ENCODE measurements around the gene EMC8.
A peak's percentile ranks its signal among the peaks of the same experiment; 100 is the strongest.

EMC8 gene

DNA sequence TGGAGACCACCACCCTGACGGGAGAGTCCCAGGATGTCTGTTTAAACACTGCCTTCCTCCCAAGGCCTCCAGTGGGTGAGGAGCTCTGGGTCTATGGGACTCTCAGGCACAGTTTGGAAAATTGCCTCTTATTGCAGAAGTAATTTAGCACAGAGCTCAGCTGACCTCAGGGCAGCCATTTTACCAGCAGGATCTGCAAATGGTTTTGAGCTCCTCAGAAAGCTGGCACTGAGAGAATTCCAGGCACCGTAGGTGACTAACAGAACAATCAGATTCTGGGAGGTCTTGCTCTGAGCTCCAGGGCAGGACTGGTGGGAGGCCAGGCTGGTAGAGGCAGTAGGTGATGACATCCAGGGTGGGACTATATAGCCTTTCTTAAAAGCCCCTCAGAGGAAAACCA, 31.1 kb downstream of the EMC8 start:
- Histone ChIP-seq H3K27ac (ENCODE audit: insufficient read depth in 1 of 2, low read depth in 1 of 2, low read length in 2 of 2, poor library complexity in 1 of 2, severe bottlenecking in 2 of 2) (no peak overlapping the region), H3K27me3 (replicated peaks in 2 of 5; ENCODE audit: control insufficient read depth in 4 of 5, insufficient read depth in 5 of 5, low read length in 4 of 5) (peaks cover 0 to 1% (median 0%) of the 10 kb centered on the region in 5 experiments), H3K4me1 (ENCODE audit: control extremely low read depth in 1 of 4, control insufficient read depth in 4 of 4, insufficient read depth in 4 of 4, low read length in 3 of 4) (peaks cover 0 to 8% (median 0%) of the 10 kb centered on the region in 4 experiments), H3K4me3 (ENCODE audit: control insufficient read depth in 1 of 7, extremely low read depth in 1 of 7, insufficient read depth in 4 of 7, low read depth in 2 of 7, low read length in 6 of 7) (no peak overlapping the region), H3K9me3 (ENCODE audit: control extremely low read depth in 1 of 5, control insufficient read depth in 4 of 5, insufficient read depth in 2 of 5, low read depth in 1 of 5, low read length in 4 of 5) (no peaks in the 10 kb centered on the region), H3K36me3 (ENCODE audit: control insufficient read depth in 4 of 4, insufficient read depth in 4 of 4, low read length in 3 of 4) (peaks cover 0 to 3% (median 0%) of the 10 kb centered on the region in 4 experiments)
- WGBS (ENCODE audit: insufficient coverage) = 100% methylated on average over 1 of the region's 2 CpGs
- CTCF ChIA-PET = interaction anchor here (1.4 kb wide), 1 partner anchor 8 kb away, joined by 7 read pairs; no protein-coding TSS in a partner anchor
- DNase-seq = no peak
- POLR2A ChIA-PET = no interaction called here

DNA sequence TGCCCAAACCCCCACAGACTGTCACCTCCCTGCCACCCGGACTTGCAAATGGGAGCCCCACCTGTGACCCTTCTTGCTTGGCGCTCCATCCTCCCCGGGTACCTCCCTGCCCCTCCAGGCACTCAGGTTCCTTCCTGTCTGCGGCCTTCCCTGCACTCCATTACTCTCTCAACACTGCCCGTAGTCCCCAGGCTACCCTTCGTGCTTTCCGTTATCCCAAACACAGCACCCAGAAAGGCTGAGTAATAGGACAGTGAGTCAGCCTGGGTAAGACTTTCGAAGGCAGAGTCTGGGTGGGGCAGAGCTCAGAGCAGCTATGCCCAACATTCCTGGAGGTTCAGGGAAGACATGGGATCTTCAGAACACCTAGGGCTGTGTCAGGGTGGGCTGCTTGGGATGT, 31.8 kb downstream of the EMC8 start:
- H3K4me3 ChIP-seq (ENCODE audit: control insufficient read depth in 1 of 7, extremely low read depth in 1 of 7, insufficient read depth in 4 of 7, low read depth in 2 of 7, low read length in 6 of 7) = no peak overlapping the region
- ChIA-PET CTCF (interaction anchor here (1.4 kb wide), 1 partner anchor 8 kb away, joined by 7 read pairs; no protein-coding TSS in a partner anchor), POLR2A (no interaction called here)
- no peak for DNase-seq
- WGBS (ENCODE audit: insufficient coverage) = 95% methylated on average over 7 of the region's 8 CpGs
- peaks cover 0 to 3% (median 0%) of the 10 kb centered on the region in 4 experiments for H3K36me3 ChIP-seq (ENCODE audit: control insufficient read depth in 4 of 4, insufficient read depth in 4 of 4, low read length in 3 of 4)
- H3K27me3 ChIP-seq (replicated peaks in 2 of 5; ENCODE audit: control insufficient read depth in 4 of 5, insufficient read depth in 5 of 5, low read length in 4 of 5) = peaks cover 0 to 1% (median 0%) of the 10 kb centered on the region in 5 experiments
- H3K4me1 ChIP-seq (ENCODE audit: control extremely low read depth in 1 of 4, control insufficient read depth in 4 of 4, insufficient read depth in 4 of 4, low read length in 3 of 4) = peaks cover 0 to 12% (median 0%) of the 10 kb centered on the region in 4 experiments
- H3K9me3 ChIP-seq (ENCODE audit: control extremely low read depth in 1 of 5, control insufficient read depth in 4 of 5, insufficient read depth in 2 of 5, low read depth in 1 of 5, low read length in 4 of 5) = no peaks in the 10 kb centered on the region
- no peak overlapping the region for H3K27ac ChIP-seq (ENCODE audit: insufficient read depth in 1 of 2, low read depth in 1 of 2, low read length in 2 of 2, poor library complexity in 1 of 2, severe bottlenecking in 2 of 2)

DNA sequence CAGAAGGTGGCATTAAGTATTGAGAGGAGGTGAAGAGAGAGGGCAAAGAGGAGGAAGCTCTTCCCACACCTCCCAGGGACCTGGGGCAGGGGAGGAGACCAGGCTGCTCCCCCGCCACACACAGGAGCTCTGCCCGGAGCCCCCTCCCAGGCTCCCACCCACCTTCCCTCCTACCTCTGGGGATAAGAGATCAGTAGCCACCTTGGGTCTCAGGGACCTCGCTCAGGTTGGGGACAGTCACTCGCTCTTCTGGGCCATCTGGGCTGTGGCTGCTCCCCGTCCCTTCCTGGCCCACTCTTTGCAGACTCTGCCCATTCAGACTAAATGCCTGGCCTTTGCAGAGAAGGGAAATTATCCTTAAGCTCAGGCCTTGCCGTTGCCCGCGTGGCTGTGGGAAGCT, 33.6 kb downstream of the EMC8 start:
- DNase-seq = no peak
- WGBS (ENCODE audit: insufficient coverage) = 81% methylated on average over 6 of the region's 8 CpGs
- Histone ChIP-seq H3K27me3 (replicated peaks in 2 of 5; ENCODE audit: control insufficient read depth in 4 of 5, insufficient read depth in 5 of 5, low read length in 4 of 5) (peaks cover 0 to 1% (median 0%) of the 10 kb centered on the region in 5 experiments), H3K9me3 (ENCODE audit: control extremely low read depth in 1 of 5, control insufficient read depth in 4 of 5, insufficient read depth in 2 of 5, low read depth in 1 of 5, low read length in 4 of 5) (no peaks in the 10 kb centered on the region), H3K4me3 (ENCODE audit: control insufficient read depth in 1 of 7, extremely low read depth in 1 of 7, insufficient read depth in 4 of 7, low read depth in 2 of 7, low read length in 6 of 7) (no peak overlapping the region), H3K36me3 (ENCODE audit: control insufficient read depth in 4 of 4, insufficient read depth in 4 of 4, low read length in 3 of 4) (peaks cover 0 to 2% (median 0%) of the 10 kb centered on the region in 4 experiments), H3K27ac (ENCODE audit: insufficient read depth in 1 of 2, low read depth in 1 of 2, low read length in 2 of 2, poor library complexity in 1 of 2, severe bottlenecking in 2 of 2) (no peak overlapping the region), H3K4me1 (ENCODE audit: control extremely low read depth in 1 of 4, control insufficient read depth in 4 of 4, insufficient read depth in 4 of 4, low read length in 3 of 4) (peaks cover 0 to 26% (median 8%) of the 10 kb centered on the region in 4 experiments)
- CTCF ChIA-PET = interaction anchor here (1.0 kb wide), 1 partner anchor 48 kb away, joined by 3 read pairs; no protein-coding TSS in a partner anchor
- POLR2A ChIA-PET = no interaction called here

DNA sequence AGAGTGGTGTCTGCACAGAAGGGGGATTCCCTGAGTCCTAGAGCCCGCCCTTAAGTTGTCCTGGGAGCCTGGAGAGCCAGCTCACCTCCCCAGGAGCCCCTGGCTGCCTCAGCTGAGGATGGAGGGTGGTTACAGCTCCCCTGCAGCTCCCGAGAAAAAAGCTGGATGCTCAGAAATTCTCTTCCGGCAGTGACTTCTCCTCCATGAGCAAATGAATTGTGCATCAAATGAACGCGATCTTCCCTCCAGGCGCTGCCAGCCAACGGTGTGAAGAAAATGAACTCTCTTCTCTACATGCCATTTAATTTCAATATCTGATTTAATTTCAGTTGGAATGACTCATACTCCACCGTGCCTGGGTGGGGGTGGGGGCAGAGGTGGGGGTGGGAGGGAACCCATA, 34.1 kb downstream of the EMC8 start:
- Histone ChIP-seq H3K27me3 (replicated peaks in 2 of 5; ENCODE audit: control insufficient read depth in 4 of 5, insufficient read depth in 5 of 5, low read length in 4 of 5) (peaks cover 0 to 1% (median 0%) of the 10 kb centered on the region in 5 experiments), H3K27ac (ENCODE audit: insufficient read depth in 1 of 2, low read depth in 1 of 2, low read length in 2 of 2, poor library complexity in 1 of 2, severe bottlenecking in 2 of 2) (no peak overlapping the region), H3K36me3 (ENCODE audit: control insufficient read depth in 4 of 4, insufficient read depth in 4 of 4, low read length in 3 of 4) (no peaks in the 10 kb centered on the region), H3K9me3 (ENCODE audit: control extremely low read depth in 1 of 5, control insufficient read depth in 4 of 5, insufficient read depth in 2 of 5, low read depth in 1 of 5, low read length in 4 of 5) (no peaks in the 10 kb centered on the region), H3K4me1 (ENCODE audit: control extremely low read depth in 1 of 4, control insufficient read depth in 4 of 4, insufficient read depth in 4 of 4, low read length in 3 of 4) (peaks cover 0 to 28% (median 8%) of the 10 kb centered on the region in 4 experiments), H3K4me3 (ENCODE audit: control insufficient read depth in 1 of 7, extremely low read depth in 1 of 7, insufficient read depth in 4 of 7, low read depth in 2 of 7, low read length in 6 of 7) (no peak overlapping the region)
- ChIA-PET POLR2A (no interaction called here), CTCF (interaction anchor here (1.0 kb wide), 1 partner anchor 48 kb away, joined by 3 read pairs; no protein-coding TSS in a partner anchor)
- 98% methylated on average over 4 of the region's 8 CpGs for WGBS (ENCODE audit: insufficient coverage)
- no peak for DNase-seq

DNA sequence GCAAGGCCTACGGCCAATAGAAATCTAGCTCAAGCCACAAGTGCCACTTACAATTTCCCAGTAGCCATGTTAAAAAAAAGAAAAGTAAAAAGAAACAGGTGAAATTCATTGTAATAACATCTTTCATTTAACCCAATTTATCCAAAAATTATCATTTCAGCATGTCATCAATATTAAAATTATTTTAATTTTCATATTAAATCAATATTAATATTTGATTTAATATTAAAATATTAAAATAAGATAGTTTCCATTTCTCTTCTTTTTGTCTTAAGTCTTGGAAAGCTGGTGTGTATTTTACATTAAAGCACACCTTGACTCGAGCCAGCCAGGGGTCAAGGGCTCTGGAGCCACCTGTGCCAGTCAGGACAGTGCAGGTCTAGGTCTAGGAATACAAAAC, 35.7 kb downstream of the EMC8 start:
- 100% methylated on average over 1 of the region's 2 CpGs for WGBS (ENCODE audit: insufficient coverage)
- Histone ChIP-seq H3K36me3 (ENCODE audit: control insufficient read depth in 4 of 4, insufficient read depth in 4 of 4, low read length in 3 of 4) (no peaks in the 10 kb centered on the region), H3K4me3 (ENCODE audit: control insufficient read depth in 1 of 7, extremely low read depth in 1 of 7, insufficient read depth in 4 of 7, low read depth in 2 of 7, low read length in 6 of 7) (no peak overlapping the region), H3K4me1 (ENCODE audit: control extremely low read depth in 1 of 4, control insufficient read depth in 4 of 4, insufficient read depth in 4 of 4, low read length in 3 of 4) (peaks cover 0 to 44% (median 20%) of the 10 kb centered on the region in 4 experiments), H3K27me3 (replicated peaks in 2 of 5; ENCODE audit: control insufficient read depth in 4 of 5, insufficient read depth in 5 of 5, low read length in 4 of 5) (peaks cover 0 to 1% (median 0%) of the 10 kb centered on the region in 5 experiments), H3K27ac (ENCODE audit: insufficient read depth in 1 of 2, low read depth in 1 of 2, low read length in 2 of 2, poor library complexity in 1 of 2, severe bottlenecking in 2 of 2) (no peak overlapping the region), H3K9me3 (ENCODE audit: control extremely low read depth in 1 of 5, control insufficient read depth in 4 of 5, insufficient read depth in 2 of 5, low read depth in 1 of 5, low read length in 4 of 5) (no peaks in the 10 kb centered on the region)
- ChIA-PET POLR2A (no interaction called here), CTCF (no interaction called here)
- no peak for DNase-seq

DNA sequence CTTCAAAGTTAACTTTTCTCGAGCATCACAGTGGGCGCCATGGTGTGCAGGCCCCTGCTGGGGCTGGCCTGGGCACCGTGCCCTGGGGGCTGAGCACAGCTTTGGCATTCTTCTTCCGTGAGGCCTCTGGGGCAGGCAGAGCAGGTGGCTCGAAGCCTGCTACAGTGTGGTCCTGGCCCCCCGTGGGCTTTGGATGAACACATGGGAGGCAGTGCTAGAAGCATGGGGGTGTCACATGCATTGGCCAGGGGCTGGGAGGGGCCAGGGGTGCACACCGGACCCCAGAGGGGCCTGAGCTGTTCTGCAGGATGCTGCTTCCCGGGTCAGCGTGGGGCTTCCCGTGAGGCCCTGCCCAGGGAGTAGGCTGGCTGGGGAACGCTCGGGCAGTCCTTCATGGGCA, 36.4 kb downstream of the EMC8 start:
- no peak overlapping the region for H3K4me3 ChIP-seq (ENCODE audit: control insufficient read depth in 1 of 7, extremely low read depth in 1 of 7, insufficient read depth in 4 of 7, low read depth in 2 of 7, low read length in 6 of 7)
- no peak overlapping the region for H3K27ac ChIP-seq (ENCODE audit: insufficient read depth in 1 of 2, low read depth in 1 of 2, low read length in 2 of 2, poor library complexity in 1 of 2, severe bottlenecking in 2 of 2)
- H3K27me3 ChIP-seq (replicated peaks in 2 of 5; ENCODE audit: control insufficient read depth in 4 of 5, insufficient read depth in 5 of 5, low read length in 4 of 5) = peaks cover 0 to 1% (median 0%) of the 10 kb centered on the region in 5 experiments
- ChIA-PET POLR2A (no interaction called here), CTCF (interaction anchor here (1.0 kb wide), 1 partner anchor 27 kb away, joined by 3 read pairs; no protein-coding TSS in a partner anchor)
- WGBS (ENCODE audit: insufficient coverage) = 97% methylated on average over 10 of the region's 12 CpGs
- peaks cover 2 to 49% (median 21%) of the 10 kb centered on the region in 4 experiments for H3K4me1 ChIP-seq (ENCODE audit: control extremely low read depth in 1 of 4, control insufficient read depth in 4 of 4, insufficient read depth in 4 of 4, low read length in 3 of 4)
- no peaks in the 10 kb centered on the region for H3K9me3 ChIP-seq (ENCODE audit: control extremely low read depth in 1 of 5, control insufficient read depth in 4 of 5, insufficient read depth in 2 of 5, low read depth in 1 of 5, low read length in 4 of 5)
- DNase-seq = no peak
- H3K36me3 ChIP-seq (ENCODE audit: control insufficient read depth in 4 of 4, insufficient read depth in 4 of 4, low read length in 3 of 4) = no peaks in the 10 kb centered on the region

DNA sequence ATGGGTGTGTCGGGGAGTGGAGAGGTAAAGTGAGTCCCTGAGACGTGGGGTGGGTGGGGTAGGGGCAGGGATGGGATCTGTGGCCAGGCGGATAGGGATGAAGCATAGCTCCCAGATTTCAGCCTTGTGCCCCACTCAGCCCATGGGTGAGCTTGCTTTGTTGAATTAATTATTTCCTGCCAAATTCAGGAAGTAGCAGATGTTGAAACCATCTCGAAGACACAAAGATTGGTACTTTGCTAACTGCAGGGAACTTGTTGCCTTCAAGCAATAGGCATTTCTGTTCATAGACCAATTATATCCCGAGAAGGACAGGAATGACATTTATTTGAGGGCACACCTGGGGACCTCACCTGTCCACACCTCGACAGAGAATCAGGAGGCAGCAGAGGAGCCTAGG, 37.5 kb downstream of the EMC8 start:
- peak in 2 of 3 donors; percentile 57 to 62 for DNase-seq
- peaks cover 2 to 59% (median 21%) of the 10 kb centered on the region in 4 experiments for H3K4me1 ChIP-seq (ENCODE audit: control extremely low read depth in 1 of 4, control insufficient read depth in 4 of 4, insufficient read depth in 4 of 4, low read length in 3 of 4)
- 25% methylated on average over 3 of the region's 6 CpGs for WGBS (ENCODE audit: insufficient coverage)
- ChIA-PET POLR2A (no interaction called here), CTCF (interaction anchor here (1.0 to 1.2 kb wide), 4 partner anchors 12 to 99 kb away, joined by 3 to 4 read pairs (median 3); no protein-coding TSS in a partner anchor)
- H3K27ac ChIP-seq (ENCODE audit: insufficient read depth in 1 of 2, low read depth in 1 of 2, low read length in 2 of 2, poor library complexity in 1 of 2, severe bottlenecking in 2 of 2) = no peak overlapping the region
- no peaks in the 10 kb centered on the region for H3K36me3 ChIP-seq (ENCODE audit: control insufficient read depth in 4 of 4, insufficient read depth in 4 of 4, low read length in 3 of 4)
- peak overlapping the region in 1 of 7 experiments; percentile 3 for H3K4me3 ChIP-seq (ENCODE audit: control insufficient read depth in 1 of 7, extremely low read depth in 1 of 7, insufficient read depth in 4 of 7, low read depth in 2 of 7, low read length in 6 of 7)
- peaks cover 0 to 1% (median 0%) of the 10 kb centered on the region in 5 experiments for H3K27me3 ChIP-seq (replicated peaks in 2 of 5; ENCODE audit: control insufficient read depth in 4 of 5, insufficient read depth in 5 of 5, low read length in 4 of 5)
- no peaks in the 10 kb centered on the region for H3K9me3 ChIP-seq (ENCODE audit: control extremely low read depth in 1 of 5, control insufficient read depth in 4 of 5, insufficient read depth in 2 of 5, low read depth in 1 of 5, low read length in 4 of 5)

Measured in common myeloid progenitor, CD34-positive (primary cell).